GM21381 (cell line): ENCODE results near the gene HIF1AN.

Source experiments
- ATAC-seq: cut with Tn5 transposase; IDR thresholded peaks from one replicate; pipeline ENCODE4 v1.9.1; 2021; ENCODE audit warnings: mild to moderate bottlenecking, moderate library complexity; ENCODE audit not compliant: unreplicated experiment

The HIF1AN gene

DNA sequence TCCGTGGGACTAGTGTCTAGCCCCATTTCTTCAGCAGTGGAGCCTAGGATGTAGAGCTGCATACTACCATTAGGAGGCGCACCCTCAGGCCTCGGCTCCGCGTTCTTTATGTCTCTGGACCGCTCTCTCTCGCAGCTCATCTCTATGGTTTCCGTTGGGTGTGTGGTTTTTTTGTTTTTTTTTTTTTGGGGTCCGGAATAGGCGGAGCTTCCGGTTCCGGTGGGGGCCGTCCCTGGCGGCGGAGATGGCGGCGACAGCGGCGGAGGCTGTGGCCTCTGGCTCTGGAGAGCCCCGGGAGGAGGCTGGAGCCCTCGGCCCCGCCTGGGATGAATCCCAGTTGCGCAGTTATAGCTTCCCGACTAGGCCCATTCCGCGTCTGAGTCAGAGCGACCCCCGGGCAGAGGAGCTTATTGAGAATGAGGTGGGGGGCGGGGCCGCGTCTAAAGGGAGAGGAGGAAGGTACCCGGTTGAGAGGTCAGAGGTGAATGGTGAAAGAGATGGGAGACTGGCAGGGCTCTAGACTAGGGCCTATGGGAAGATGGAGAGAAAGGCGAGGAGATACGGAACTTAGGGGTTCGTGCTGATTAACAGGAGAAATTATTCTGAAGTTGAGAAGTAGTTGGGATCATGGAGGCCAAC lies at the start of gene HIF1AN:
Gene HIF1AN, plus strand, starts transcription at position 229 of the 639 bp plus-strand sequence. Its CDS starts 16 bp downstream, at position 245.
- ATAC-seq = peak; percentile 95

DNA sequence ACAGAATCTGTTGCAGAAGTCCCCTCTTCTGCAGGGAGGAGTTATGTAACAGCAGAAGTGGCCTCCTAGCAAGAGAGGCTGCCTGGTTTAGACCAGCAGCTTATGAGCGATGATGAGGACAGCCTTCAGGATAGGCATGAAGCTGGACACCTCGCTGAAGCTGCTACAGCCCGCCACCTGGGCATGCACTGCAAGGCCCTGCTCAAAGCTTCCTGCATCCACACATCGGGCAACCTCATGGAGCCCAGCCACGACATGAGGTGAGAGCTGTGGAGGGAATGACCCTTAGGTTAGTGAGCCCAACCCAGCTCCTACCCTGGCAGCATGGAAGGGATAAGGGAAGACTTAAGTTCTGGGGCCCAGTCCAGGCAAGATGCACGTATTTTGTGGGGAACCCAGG lies 48.2 kb upstream of the HIF1AN start:
- no peak for ATAC-seq

DNA sequence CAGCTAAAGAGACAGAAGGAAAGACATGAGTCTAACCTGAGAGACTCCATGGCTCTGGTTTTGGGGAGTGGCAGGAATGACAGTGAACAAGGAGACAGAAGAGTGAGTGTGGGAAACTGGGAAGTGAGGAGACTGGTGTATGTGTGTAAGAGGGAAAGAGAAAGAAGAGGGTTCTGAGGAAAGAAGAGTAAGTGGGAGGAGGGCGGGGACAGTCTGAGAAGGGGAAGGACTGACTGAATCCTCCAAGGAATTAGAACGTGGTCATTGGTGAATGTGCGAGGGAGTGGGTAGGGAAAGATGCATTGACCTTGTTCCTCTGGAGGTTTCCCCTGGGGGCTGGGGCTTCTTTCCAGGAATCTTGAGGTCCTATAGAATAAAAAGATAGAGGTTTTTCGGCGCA lies 46.3 kb upstream of the HIF1AN start:
- no peak for ATAC-seq

DNA sequence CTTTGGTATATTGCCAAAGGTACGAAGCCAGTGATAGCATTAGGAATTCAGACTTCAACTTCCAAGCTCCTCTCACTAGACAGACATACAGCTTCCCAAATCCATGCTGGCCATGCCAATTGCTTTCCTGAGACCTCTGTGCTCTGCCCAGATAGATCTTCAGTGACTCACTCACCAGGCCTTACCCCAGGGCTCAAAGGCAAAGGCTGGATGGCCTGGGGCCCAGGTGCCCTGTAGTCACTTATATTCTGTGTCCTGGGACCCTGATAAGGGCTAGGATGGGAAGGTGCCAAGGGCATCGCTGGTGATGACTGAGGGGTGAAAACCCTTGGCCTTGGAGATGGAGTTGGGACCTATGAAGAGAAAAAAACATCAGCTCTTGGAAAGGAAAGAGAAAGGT lies 45.2 kb upstream of the HIF1AN start:
- ATAC-seq = no peak

DNA sequence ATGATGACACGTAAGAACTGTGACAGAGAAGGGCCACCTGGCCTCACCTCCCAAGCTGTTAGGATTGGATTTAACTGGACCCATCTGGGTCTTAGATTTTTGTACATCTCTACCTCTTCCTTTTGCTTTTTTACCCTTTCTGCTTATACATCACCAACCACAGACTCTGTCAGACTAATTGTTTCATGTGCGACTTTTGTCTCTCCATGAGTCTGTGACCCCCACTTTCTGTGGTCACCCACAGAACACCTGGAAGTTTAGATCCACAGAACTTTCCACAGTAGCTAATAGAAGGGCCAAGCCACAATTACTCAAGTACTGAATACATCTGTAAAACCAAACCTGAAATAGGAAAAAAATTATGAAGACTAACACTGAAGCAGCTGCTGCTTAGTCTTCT lies 39.2 kb upstream of the HIF1AN start:
- ATAC-seq = no peak

DNA sequence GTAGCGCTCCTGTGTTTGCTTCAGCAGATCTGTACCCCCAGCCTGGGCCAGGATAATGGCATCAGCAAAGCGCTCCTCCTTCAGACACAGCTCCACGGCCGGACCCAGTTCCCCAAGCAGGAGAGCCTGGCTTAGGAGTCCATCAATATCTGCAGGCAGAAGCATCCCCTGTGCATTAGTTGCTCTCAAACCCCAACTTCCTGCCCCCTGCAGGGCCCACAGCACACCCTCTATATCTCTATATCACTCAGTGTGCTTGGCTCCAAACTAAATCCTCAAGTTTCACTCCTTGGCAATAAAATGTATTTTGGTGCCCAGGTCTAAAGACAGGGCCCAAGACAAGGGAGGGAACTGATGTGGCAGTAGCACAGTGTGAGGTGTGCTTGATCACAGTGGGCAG lies 37.7 kb upstream of the HIF1AN start:
- no peak for ATAC-seq

DNA sequence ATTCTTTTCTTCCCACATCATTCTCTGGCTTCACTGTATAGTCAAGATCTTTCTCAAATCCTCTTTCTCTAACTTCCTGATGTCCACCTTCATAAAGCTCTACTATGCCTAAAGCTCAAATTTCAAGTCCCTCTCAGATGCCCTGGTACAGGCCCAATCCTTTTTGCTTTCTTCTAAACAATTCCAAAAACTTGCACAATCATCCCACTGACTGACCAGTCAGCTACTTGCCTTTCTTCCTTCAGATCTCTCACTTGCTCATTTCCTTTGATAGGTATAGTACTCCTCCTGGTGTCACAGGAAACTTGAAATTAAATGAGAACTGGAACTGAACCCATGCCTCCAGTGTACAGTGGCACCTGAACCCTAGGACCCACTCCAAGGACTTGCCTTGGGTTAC lies 34.3 kb upstream of the HIF1AN start:
- no peak for ATAC-seq

DNA sequence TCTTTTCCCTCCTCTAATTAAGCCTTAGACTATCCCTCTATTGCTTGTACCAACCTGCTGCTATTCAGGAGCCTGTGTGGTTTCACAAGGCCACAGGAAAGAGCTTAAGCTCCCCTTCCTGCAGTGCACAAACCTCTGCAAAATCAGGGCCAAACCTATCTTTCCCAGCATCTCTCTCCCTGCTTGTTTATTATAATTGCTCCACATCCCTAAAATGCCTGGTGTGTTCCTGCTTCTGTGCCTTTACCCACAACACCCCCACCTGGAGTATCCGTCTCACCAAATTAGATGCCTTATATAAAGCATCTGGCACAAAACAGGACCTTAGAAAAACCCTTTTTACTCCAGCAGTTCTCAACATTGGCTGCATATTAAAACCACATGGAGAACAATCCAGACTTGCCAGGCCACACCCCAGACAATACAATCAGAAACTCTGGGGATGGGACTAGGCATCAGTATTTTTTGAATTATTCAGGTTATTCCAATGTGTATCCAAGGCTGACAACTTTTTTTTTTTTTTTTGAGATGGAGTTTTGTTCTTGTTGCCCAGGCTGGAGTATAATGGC lies 32.7 kb upstream of the HIF1AN start:
- ATAC-seq = no peak

DNA sequence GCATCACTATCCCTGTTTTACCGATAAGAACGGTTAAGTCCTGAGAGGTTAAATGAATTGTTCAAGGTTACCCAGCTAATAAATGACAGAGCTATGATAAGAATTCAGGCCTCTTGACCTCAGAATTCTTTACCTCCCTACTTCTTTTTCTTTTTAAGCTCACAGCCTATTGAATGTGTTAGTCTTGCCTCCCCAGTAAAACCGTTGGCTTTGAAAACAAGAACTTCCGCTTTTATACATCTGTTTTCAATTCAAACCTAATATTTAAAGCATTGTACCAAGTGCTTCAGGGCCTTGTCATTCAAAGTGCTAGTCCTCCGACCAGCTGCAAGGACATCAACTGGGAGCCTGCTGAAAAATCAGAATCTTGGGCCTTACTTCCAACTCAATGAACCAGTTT lies 31.6 kb upstream of the HIF1AN start:
- ATAC-seq = no peak

DNA sequence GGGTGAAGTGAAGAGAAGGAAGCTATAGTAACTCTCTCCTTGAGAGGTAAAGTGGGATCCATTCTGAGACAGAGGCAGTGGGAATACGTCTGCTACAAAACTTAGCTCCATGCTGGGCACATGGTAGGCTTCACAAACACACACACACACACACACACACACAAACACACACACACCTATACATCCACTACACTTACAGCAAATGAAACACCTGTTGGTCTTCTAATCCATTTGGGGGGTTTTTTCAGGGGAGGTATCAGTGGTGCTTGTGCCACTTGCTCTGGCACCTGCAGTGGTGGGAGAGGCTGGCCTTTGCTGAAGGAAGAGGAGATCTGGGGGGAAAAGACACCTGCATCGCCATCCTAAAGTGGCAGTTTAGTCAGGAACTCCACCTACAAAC lies 30.6 kb upstream of the HIF1AN start:
- no peak for ATAC-seq

DNA sequence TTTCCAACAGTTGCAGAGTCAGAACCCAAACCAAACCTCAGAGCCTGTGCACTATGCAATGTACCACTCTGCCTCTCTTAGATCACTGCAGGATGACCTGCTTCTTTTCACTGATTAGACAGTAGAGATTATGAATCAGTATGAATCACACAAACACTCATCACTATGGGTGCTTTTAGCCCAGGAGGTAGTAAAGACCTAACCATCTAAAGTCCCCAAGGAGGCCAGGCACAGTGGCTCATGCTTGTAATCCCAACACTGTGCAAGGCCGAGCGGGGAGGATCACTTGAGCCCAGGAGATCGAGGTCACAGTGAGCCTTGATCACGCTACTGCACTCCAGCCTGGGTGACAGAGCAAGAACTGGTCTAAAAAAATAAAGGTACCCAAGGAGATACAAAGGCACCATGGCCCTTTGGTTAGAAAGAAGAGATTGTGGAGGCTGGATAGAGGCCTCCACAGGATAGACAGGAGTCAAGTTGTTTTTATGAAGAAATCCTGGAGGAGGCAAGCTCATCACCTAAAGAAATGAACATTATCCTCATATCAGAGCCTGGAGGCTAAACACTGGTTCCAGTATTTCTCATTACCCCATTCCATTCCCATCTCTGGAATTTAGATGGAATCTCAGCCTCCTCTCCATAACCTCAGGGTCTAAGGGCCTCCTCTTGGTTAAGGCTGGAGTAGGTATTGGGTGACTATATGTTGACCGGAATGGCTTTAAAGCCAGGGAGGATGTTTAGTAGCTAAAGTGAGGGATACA lies 29.0 kb upstream of the HIF1AN start:
- ATAC-seq = no peak

DNA sequence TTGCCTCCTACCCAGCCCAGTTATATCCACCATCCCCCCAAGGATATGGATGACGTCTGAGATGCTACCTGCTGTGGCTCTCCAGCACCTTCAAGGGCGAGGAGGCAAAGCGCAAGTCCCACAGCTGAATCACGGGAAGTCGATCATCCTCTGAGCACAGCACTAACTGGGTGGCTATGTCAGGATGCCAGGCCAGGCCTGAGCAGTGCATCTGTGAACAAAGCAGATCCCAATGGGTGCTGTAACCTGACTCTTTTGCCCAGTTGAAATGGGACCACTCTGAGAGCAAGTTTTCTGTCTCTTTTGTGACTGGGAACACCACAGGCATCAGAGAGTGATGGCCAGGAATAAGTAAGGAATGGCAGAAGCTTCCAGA lies 28.4 kb upstream of the HIF1AN start:
- no peak for ATAC-seq

DNA sequence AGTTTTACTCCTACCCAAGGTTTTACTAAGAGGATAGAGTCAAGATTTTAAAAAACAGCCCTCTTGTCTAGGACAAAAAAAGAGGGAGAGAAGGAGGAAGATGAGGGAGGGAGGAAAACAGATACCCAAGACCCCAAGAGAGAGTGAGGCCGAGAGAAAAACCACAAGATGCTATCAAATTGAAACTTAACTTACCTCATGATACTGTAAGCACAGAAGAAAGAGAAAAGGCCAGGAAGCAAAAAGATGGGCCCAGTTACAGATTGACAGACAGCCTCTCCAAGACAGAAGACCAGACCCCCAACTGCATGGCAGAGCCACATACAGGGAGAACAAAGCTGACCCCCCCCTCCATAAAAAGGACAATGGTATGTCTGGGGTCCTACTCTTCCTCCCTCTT lies 27.5 kb upstream of the HIF1AN start:
- no peak for ATAC-seq

DNA sequence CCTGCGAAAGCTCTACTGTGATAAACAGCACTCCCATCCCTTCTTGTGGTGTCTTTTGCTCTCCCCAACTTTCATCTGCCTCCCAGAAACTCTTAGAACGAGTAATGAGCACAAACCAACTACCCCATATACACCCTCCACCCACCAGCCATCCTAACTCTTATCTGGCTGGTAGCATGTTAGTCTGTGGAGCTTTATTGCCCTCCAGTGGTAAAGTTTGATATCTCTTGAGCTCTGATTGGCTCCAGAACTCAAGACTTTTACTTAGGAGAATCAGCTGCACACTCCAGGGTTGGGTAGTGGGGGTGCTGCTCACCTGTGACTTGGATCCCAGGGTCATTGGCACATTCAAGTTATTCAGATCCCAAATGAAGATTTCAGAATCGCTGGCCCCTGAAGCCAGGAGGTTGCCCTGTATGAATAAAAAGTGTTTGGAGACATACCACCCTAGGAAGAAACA lies 27.0 kb upstream of the HIF1AN start:
- no peak for ATAC-seq

DNA sequence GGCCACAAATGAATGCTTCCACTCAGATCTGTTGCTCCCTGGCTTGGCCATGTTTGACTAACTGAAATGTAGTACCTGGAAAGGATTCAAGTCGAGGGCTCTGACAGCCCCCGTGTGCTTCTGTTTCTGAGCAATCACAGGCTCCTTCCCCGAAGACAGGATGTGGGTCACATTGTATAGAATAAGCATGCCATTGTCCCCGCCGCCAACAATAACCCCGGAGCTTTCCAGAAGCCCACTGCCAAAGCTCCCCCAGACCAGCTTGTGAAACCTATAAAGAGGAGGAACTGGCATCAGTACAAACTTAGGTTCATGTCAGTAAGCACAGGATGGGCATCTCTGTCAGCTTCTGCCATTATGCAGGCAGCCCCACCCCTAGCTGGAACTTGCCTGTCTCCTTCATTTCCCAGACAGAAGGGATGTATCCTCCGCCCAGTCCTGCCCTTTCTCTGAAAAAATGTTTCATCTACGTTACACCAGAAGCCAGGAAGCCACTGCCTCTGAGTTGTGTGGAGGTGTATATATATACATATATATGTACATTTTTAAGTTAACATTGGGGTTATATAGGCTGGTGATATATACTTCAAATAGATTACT lies 26.4 kb upstream of the HIF1AN start:
- no peak for ATAC-seq

DNA sequence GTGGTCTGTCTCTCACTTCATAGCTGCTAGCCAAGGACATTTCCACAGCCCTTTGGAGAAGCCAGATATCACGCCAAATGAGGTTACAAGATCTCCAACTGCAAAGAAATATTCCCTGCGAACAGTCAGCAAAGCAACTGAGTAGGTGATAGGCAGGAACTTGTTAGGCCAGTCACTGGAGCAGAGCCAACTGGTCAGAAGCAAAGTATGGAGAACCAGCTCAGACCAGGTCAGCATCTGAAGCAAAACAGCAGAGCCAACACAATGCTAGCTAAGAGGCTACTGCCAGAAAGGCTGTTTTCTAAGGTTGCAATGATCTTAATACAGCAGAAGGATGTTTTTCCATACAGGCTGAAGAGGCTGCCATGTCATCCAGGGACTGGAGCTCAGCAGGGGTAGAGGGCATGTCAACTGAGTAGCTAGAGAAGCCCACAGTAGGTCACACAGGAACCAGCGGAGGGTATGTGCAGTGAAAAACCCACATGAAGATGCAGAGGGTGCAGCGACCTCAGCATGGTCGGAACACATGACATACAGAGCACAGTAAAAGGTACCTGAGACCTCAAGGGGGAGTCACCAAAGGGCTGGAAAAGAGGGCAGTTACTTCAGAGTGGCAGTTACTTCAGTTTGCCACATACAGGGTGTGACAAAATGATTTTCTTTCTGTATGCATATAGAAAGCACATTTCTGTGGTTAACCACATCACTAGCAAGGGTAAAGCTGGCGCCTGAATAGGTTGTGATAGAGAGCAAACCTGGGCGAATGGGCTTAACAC lies 25.0 kb upstream of the HIF1AN start:
- ATAC-seq = no peak

DNA sequence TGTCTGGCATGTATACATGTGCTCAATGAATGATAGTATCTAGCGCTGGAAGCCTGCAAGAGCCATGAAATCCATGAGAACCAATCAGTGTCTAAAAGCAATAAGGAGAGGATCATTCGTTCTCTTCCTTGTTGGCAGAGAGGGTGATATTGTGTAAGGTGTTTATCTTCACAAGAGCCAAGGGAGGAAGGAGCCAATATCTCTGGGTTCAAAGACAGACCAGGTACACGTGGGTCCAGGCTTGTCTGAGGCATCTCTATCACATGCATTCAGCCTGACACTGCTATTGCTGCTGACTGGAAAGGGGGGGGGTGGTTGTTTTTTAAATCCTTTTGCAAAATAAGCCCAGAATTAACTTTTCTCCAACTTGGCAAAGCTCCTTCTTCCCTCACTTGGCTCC lies 20.1 kb upstream of the HIF1AN start:
- no peak for ATAC-seq

DNA sequence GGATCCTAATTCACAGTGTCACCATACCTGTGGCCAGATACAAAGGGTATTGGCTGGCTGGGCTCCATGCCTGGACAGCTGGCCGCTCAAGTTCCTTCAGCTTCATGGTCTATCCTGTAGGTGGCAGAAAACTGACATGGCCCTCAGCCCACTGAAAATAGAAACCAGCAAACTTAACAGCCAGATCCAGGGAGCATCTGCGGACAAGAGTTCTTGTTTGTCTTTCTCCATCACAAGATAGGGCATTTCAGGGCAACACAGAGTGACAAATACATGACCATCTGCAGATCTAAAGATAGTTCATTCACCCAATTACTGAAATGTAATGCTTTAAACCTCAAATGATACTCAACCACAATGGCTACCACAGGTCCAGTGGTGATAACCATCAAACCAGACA lies 18.9 kb upstream of the HIF1AN start:
- ATAC-seq = no peak

DNA sequence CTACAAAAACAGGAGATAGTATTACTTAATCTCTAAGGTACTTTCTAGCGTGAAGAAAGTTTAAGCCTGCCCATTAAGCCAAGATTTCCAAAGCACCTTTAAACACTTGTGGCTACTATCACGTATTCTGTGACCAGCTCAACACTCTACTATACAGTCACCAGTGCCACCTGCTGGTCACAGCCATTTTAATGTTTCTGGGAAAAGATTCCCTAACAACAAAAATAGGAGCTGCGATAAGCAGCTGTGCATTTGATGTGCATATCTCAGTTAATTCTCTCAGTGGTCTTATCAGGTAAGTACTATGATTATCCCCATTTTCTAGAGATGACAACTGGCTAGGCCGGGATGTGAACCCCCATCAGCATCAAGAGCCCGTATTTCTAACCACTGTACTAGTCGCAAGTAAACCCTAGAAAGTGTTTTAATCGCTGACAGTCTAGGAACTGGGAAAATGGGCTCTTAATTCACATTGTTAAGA lies 16.9 kb upstream of the HIF1AN start:
- ATAC-seq = no peak

DNA sequence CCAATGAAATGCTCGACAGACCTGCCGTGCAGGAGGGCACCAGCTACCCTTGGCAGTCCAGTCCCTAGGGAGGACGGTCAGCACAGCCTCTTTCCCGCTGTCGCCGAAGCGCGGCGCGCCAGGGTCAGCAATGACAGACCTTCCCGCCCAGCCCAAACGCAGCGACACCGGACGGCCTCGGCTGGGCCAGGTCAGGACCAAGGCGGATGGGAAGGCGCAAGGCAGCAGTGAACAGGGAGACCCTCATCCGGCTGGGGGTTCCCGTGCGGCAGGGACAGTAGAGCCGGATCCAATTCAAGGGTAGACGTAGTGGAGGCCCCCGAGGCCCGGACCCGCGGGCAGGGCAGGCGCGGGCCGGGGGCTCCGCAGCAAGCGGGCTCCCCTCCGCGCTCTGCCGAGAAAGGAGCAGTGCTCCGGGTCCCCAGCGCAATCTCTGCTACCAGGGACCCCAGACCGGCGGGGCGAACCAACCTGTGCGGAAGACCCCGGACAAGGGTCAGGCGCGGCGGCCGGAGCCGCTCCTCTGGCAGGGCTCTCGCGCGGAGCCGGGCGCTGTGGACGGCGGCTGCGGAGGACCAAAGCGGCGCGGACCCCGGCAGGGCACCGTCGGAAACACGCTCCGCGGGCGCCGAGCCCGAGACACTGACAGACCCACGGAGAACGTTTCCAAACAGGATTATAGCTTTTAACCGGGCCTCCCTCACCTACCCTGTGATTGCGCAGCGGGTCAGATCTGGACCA lies 16.3 kb upstream of the HIF1AN start, which contains the start of gene SEC31B:
Gene SEC31B, minus strand, starts transcription at position 551 of the 741 bp plus-strand sequence. CDS start 2,909 bp downstream, outside the sequence.
- no peak for ATAC-seq
